Stimulated activated naive CD8-positive, alpha-beta T cell treated with anti-CD3 and anti-CD28 coated beads, Interleukin-15, Interleukin-2, amounts not matched to agents 100 U/mL and 50 U/mL, for 24 hours (primary cell): ENCODE measurements around the gene RFC5.
A peak's percentile ranks its signal among the peaks of the same experiment; 100 is the strongest.
"Not testable (repeated sequence)": the region's sequence is repeated elsewhere in the genome, so short reads cannot be mapped to it uniquely, and the experiment has no call there.

Source experiments
- ATAC-seq: fragments of 150-1000 bp; cut with Tn5 transposase; one replicate; pipeline ENCODE4 v1.10.0; 2021
- DNase-seq: peaks from one replicate; pipeline ENCODE4 v3.0.0; 2021

The RFC5 gene

GRCh38 chr12:118052324-118053070 lies 36.0 kb downstream of the RFC5 start:
- DNase-seq (peak; percentile 51), ATAC-seq (peak; percentile 73)

- DNase-seq = no peak
- ATAC-seq = no peak
Observed at GRCh38 chr12:118053071-118053985, 36.8 kb downstream of the RFC5 start.

- DNase-seq (peak; percentile 77), ATAC-seq (peak; percentile 81)
Observed at GRCh38 chr12:118055144-118055557, 38.6 kb downstream of the RFC5 start.

GRCh38 chr12:118055865-118056773 lies 39.6 kb downstream of the RFC5 start:
- no peak for DNase-seq
- ATAC-seq = no peak

- no peak for ATAC-seq
Observed at GRCh38 chr12:118058227-118058626, 41.7 kb downstream of the RFC5 start.

GRCh38 chr12:118058881-118059280 lies 42.4 kb downstream of the RFC5 start:
- DNase-seq = no peak
- no peak for ATAC-seq

More at GRCh38 chr12:118058227-118058626, 41.7 kb downstream of the RFC5 start:
- no peak for DNase-seq

GRCh38 chr12:118059341-118060191 lies 43.1 kb downstream of the RFC5 start:
- ATAC-seq (no peak), DNase-seq (no peak)

GRCh38 chr12:118060301-118061010 lies 44.0 kb downstream of the RFC5 start:
- DNase-seq (peak; percentile 40), ATAC-seq (no peak)

GRCh38 chr12:118061011-118061872 lies 44.7 kb downstream of the RFC5 start, which contains the start of gene WSB2:
WSB2 (minus strand) TSS chr12:118061179; CDS start chr12:118061048, 131 bp downstream.
- ATAC-seq (peak; percentile 25), DNase-seq (peak; percentile 71)

GRCh38 chr12:118061873-118062843 lies 45.7 kb downstream of the RFC5 start:
- DNase-seq = peak; percentile 32
- ATAC-seq = no peak

GRCh38 chr12:118063576-118064391 lies 47.3 kb downstream of the RFC5 start:
- DNase-seq = no peak

GRCh38 chr12:118064608-118065007 lies 48.1 kb downstream of the RFC5 start:
- DNase-seq = no peak
- peak; percentile 20 for ATAC-seq

More at GRCh38 chr12:118063576-118064391, 47.3 kb downstream of the RFC5 start:
- ATAC-seq = no peak

GRCh38 chr12:118065380-118065779 lies 48.9 kb downstream of the RFC5 start:
- ATAC-seq = no peak
- no peak for DNase-seq

- DNase-seq = no peak
- ATAC-seq = no peak
Observed at GRCh38 chr12:118068445-118068844, 51.9 kb downstream of the RFC5 start.

GRCh38 chr12:118070650-118071049 lies 54.1 kb downstream of the RFC5 start:
- no peak for DNase-seq
- no peak for ATAC-seq

GRCh38 chr12:118073768-118074167 lies 57.3 kb downstream of the RFC5 start:
- no peak for ATAC-seq
- DNase-seq = no peak

- not testable (repeated sequence) for ATAC-seq, DNase-seq
Observed at GRCh38 chr12:118081521-118081920, 65.0 kb downstream of the RFC5 start.
